Measurements from ENCODE around the gene SAXO1.
"Not testable (repeated sequence)": the region's sequence is repeated elsewhere in the genome, so short reads cannot be mapped to it uniquely, and the experiment has no call there.

SAXO1 gene, protein sequence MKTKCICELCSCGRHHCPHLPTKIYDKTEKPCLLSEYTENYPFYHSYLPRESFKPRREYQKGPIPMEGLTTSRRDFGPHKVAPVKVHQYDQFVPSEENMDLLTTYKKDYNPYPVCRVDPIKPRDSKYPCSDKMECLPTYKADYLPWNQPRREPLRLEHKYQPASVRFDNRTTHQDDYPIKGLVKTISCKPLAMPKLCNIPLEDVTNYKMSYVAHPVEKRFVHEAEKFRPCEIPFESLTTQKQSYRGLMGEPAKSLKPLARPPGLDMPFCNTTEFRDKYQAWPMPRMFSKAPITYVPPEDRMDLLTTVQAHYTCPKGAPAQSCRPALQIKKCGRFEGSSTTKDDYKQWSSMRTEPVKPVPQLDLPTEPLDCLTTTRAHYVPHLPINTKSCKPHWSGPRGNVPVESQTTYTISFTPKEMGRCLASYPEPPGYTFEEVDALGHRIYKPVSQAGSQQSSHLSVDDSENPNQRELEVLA

DNA sequence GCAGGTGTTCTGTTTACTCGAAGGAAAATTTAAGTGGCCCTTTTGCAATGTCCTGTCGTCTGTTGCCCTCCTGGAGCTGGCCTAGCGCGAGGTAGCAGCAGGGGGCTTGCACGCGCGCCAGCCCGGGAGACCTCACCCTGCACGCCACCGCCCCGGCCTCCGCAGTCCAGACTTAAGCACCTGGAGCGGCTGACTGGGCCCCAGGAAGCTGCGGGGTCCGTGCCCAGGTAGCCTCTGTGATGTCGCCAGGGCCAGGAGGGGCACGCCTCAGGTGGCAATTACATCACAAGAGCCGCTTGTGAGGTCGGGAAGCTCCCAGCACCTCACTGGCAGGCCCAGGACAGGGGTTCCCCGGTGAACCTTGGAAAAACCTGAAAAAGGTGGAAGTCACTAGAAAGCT lies at the start of gene SAXO1:
Gene SAXO1 (minus strand): TSS at position 195 of the 400 bp plus-strand sequence. CDS start 301 bp downstream, outside the sequence.
- no peak for DNase-seq

DNA sequence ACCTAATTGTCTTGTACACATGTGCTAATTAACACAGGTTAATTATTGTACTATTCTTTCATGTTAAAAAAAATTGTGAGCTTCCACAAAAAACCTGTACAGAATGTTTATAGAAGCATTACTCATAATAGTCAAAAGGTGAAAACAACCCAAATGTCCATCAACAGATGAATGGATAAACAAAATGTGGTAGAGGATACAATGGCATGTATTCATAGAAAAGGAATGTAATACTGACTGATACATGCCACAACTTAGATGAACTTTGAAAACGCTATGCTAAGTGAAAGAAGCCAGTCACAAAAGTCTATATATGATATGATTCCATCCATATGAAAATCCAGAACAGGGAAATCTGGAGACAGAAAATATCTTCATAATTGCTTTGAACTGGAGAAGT lies 41.8 kb upstream of the SAXO1 start:
- no peak for DNase-seq

DNA sequence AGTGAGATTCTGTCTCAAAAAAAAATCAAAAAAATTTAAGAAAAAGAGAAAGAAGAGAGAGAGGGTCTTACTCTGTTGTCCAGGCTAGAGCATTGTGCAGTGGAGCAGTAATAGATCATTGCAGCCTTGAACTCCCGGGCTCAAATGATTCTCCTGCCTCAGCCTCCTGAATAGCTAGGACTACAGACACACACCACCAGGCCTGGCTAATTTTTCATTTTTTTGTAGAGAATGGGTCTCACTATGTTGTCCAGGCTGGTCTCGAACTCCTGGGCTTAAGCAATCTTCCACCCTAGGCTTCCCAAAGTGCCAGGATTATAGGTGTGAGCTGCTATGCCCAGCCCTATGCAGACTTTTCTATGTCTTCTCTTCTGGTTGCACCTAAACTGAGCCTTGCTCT lies 41.2 kb upstream of the SAXO1 start:
- no peak for DNase-seq

DNA sequence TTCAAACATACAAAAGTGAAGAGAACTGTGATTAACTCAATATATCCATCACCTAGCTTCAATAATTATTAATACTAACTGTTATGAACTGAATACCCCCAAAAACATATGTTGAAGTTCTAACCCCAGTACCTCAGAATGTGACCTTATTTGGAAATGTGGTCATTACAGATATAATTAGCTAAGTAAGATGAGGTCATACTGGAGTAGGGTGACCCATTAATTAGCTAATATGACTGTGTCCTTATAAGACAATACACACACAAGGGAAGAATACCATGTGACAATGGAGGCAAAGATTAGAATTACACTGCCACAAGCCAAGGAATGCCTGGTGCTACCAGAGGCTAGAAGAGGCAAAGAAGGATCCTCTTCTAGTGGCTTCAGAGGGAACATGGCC lies 24.0 kb upstream of the SAXO1 start:
- no peak for DNase-seq

DNA sequence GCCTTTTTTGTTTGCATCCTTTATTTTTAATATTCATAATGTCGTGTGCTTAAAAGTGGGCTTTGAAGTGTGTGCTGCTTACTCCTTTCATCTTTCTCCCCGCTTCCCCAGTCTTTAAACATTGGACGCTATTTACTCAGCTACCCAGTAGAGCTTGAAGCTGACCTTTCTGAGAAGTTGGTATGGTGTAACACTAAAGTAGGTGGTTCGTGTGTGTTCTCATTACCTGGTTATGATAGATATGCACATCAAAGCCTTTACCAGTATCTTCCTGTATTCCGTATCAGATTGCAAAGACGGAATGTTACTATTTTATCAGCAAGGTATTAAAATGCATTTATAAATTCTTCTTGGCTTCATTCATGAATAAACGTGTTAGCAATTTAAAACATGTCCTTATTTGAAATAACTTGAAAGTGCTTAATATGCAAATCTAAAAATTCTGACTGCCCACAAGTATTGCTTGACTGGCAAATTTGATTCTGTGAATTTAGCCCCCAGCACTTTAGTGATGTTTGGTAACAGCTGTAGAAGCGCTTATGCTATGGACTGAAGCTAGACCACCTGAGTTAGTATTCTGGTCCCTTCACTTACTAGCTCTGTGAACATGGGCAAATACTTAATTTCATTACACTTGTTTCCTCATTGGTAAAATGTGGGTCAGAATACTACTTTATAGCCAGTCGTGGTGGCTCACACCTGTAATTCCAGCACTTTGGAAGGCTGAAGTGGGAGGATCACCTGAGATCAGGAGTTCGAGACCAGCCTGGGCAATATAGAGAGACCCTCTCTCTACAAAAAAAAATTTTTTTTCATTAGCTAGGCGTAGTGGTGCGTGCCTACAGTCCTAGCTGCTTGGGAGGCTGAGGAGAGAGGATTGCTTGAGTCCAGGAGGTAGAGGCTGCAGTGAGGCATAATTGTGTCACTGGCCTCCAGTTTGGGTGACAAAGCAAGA lies 17.9 kb upstream of the SAXO1 start:
- no peak for DNase-seq

DNA sequence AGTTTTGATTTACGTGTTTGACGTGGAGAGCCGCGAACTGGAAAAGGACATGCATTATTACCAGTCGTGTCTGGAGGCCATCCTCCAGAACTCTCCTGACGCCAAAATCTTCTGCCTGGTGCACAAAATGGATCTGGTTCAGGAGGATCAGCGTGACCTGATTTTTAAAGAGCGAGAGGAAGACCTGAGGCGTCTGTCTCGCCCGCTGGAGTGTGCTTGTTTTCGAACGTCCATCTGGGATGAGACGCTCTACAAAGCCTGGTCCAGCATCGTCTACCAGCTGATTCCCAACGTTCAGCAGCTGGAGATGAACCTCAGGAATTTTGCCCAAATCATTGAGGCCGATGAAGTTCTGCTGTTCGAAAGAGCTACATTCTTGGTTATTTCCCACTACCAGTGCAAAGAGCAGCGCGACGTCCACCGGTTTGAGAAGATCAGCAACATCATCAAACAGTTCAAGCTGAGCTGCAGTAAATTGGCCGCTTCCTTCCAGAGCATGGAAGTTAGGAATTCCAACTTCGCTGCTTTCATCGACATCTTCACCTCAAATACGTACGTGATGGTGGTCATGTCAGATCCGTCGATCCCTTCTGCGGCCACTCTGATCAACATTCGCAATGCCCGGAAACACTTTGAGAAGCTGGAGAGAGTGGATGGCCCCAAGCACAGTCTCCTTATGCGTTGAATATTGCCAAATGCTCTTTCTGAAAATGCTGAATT lies 17.1 kb upstream of the SAXO1 start:
- no peak for DNase-seq

DNA sequence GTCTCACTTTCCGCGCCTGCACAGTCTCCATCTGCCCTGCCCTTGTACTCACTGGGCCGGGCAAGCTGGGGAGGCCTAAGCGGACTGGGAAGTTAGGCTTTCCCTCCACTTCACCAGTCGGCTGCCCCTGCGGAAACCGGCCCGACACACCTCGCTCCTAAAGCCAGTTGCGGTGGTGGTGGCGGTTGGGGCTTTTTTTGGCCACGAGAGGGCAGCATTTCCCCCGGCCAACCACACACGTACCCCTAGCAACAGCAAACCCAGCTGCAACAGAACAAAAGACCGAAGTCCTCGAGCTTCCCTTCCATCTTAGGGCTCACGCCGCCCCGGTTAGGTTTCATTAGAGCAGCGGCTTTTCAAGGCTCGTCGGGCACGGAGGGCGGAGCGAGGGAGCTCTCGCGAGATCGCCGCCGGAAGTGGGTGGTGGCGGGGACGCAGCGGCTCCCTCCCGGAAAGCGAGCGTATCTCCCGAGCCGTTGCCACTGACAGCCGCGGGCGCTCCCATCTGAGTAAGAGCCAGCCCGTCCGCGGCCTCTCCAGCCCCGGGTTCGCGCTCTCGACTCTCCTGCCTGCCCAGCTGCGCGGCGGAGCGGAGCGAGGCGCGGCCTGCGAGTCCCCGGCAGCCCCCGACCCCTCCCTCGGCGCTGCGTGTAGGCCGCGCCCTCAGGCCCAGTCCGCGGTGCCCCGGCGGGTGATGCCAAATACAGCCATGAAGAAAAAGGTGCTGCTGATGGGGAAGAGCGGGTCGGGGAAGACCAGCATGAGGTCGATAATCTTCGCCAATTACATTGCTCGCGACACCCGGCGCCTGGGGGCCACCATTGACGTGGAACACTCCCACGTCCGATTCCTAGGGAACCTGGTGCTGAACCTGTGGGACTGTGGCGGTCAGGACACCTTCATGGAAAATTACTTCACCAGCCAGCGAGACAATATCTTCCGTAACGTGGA lies 16.2 kb upstream of the SAXO1 start, which contains the start of gene RRAGA:
Gene RRAGA (plus strand): TSS at position 462 of the 951 bp plus-strand sequence. CDS start 233 bp downstream, at position 695.
- peak; percentile 98 for DNase-seq

DNA sequence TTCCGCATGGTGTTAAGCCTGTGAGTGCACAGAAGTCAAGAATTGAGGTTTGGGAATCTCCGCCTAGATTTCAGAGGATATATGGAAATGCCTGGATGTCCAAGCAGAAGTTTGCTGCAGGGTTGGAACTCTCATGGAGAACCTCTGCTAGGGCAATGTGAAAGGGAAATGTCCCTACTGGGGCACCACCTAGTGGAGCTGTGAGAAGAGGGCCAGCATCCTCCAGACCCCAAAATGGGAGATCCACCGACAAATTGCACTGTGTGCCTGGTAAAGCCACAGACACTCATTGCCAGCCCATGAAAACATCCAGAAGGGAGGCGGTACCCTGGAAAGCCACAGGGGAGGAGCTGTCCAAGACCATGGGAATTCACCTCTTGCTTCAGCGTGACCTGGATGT lies 3.6 kb upstream of the SAXO1 start:
- no peak for DNase-seq

DNA sequence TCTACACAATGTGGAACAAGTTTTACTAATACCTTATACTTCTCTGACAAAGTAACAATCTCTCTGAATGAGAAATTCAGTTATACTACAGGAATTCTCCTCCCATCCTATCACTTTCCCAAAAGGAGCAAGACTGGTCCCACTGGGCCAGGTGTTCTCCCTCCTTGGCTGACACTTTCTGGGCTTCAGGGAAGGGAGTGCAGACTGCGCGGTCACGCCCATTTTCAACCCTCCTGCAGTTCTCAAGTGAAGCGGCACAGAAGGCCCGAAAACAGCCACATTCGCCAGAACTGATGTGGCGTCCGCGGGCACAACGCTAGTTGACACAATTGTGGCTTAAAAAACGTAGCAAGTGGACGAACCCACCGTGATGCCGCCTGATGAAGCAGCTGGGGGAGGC lies 603 bp downstream of the SAXO1 start:
- no peak for DNase-seq

DNA sequence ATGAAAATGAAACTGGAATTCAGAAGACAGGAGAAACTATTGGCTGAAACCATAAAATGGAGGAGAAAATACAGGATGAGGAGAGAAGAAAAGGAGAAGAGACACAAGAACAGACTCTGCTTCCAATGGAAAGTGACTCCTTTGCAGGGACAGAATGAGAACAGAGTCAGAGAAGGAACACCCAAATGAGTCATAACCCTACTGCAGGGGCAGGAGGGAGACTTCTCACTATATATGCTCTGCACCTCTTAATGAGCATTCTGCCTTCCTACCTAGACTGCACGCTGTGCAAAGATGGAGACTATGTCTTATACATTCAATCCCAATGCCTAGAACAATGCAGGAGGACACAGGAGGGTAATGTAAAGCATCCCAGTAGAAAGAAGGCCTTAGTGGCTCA lies 2.1 kb downstream of the SAXO1 start:
- no peak for DNase-seq

DNA sequence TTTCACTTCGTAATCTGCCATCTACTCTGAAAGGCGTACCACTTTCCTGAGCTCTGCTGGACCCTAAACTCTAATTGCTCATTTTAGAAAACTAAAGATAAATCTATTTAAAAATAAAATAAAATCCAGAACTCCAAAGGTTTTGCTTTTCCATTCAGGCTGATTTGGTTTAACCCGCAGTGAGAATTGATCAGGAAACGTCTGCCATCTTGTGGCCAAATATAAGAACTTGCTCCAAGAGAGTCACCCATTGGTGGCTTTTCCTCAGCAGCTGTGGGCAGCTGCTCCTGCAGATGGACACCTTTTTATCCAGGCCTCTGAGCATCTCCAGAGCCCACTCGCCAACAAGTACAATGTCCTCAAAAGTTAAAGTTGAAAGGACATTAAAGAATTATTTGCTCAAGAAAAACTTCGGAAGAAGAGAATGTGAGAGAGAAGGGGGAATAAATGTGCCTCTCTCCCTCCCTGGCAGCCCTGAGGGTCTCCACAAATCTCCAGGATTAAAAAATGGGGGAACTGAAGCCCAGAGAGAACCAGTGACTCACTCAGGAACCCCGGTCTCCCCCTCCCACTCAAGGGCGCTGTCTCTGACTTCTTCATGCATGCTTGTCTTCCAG lies 4.1 kb downstream of the SAXO1 start:
- peak; percentile 56 for DNase-seq

DNA sequence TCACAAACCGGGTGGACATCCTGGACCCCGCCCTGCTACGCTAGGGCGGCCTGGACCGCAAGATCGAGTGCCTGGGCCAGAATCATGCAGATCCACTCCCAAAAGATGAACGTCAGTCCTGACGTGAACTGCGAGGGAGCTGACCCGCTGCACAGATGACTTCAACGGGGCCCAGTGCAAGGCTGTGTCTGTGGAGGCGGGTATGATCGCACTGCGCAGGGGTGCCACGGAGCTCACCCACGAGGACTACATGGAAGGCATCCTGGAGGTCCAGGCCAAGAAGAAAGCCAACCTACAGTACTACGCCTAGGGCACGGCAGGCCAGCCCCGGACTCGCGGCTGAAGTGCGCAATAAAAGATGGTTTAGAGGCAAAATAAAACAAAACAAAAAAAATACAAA lies 5.2 kb downstream of the SAXO1 start:
- no peak for DNase-seq

DNA sequence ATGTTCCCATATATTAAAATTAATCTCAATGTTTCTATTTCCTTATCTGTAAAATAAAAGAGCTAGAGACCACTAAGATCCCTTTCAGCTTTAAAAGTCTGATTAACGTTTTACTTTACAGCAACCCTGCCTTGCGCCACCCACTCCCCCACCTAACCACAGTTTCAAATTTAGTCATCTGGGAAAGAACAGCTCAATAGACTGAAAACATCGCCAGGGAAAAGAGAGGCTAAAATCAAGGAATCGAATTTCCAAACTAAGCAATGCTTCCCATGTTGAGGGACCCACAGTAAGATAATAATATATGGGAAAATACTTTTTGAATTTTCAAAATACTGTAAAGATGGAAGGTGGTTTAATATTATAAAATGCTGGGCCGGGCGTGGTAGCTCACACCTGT lies 6.6 kb downstream of the SAXO1 start:
- no peak for DNase-seq

DNA sequence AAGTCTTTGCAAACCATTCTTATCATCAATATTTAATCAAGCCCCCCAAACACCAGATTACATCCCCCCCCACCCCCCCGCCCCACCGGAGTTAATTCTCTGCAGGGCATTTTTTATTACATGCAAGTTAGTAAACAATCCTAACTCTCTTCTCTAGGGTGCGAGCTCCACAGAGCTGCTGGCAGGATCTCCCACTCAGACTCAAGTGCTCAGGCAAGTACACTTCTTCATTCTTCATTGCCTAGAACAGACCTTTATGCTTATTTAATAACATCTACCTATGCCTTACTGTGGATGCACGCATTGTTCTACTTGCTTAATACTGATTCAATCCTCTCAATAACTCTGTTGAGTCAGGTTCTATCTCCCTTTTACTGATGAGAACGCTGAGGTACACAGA lies 9.9 kb downstream of the SAXO1 start:
- no peak for DNase-seq

DNA sequence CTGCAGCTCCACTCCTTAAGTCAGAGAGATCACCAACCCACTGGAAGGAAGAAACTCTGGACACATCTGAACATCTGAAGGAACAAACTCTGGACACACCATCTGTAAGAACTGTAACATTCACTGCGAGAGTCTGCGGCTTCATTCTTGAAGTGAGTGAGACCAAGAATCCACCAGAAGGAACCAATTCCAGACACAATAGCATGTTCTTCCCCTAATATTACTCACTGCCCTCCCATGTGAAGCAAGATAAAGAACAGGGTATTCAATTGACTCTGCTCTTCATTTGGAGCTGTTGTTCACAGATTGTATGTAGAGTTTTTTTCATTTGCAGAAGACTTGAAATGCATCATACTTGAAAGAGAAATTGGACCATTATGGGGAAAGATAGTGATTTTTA lies 10.8 kb downstream of the SAXO1 start:
- no peak for DNase-seq

DNA sequence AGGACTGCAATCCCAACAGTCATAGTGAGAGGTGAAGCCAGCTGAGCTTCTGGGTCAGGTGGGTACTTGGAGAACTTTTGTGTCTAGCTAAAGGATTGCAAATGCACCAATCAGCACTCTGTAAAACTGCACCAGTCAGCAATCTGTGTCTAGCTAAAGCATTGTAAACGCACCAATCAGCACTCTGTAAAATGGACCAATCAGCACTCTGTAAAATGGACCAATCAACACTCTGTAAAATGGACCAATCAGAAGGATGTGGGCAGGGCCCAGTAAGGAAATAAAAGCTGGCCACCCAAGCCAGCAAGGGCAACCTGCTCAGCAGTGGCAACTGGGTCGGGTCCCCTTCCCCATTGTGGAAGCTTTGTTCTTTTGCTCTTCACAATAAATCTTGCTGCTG lies 11.4 kb downstream of the SAXO1 start:
- not testable (repeated sequence) for DNase-seq

DNA sequence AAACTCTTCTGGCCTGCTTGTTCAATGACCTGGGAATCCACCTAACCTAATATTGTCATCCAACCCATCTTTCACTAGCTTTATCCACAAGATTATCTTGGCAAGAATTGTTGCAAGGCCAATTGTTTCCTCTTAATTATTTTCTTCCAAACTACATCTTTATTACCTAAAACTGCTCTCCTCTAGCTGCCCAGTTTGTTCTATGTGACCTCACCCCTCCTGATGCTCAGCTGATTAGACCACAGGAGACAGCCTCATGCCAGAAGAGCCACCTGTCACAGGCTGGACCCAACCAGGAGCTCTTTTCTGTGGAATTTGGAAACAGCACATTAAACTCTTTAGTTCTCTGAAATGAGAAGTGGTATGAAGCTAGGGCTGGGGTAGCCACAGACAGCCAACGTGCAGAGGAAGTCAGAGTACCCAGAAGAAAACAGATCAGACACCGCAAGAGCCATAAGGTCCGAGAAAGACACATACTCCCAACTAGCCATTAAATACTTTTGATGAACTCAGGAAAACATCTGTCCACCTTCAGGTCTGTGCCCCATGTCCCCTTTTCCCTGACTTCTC lies 12.0 kb downstream of the SAXO1 start:
- no peak for DNase-seq

DNA sequence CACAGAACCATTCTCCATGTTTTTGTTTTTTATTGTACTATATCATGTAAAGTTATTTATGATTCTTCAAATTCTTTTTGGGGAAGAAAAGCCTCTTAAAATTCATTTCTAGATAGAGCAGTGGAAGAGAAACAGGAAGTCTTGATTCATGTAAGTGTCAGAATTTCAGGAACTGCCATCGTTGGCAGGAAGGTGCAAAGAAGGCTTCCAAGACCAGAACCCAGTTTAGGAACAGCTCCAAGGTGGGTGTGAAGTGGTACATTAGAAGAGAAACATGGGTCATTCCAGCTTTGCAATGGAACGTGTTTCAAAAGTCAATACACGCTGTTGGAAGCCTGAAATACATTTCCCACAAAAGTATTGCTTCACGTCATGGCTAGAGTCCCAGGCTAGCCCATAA lies 14.8 kb downstream of the SAXO1 start:
- DNase-seq = no peak

DNA sequence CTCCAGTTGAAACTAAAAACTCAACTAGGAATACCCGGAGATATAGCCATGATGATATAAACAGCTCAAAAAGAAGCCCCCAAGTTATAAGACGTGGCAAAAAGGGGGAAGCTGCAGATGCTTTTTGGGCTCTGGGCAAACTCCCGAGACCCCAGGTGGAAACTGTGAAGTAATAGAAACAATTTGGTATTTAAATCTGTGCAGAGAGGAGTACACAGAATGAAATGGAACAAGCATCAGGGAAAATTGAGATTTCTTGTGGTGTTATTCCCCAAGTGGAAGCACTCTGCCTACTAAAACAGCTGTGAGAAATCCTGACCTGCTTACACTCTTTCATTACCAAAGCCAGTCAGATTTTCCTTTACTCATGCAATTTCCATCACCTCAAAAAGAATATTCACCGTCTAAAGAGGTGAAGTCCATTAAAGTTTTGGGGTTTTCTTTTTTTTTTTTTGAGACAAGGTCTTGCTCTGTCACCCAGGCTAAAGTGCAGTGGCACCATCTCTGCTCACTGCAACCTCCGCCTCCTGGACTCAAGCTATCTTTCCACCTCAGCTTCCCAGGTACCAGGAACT lies 23.5 kb downstream of the SAXO1 start:
- no peak for DNase-seq

DNA sequence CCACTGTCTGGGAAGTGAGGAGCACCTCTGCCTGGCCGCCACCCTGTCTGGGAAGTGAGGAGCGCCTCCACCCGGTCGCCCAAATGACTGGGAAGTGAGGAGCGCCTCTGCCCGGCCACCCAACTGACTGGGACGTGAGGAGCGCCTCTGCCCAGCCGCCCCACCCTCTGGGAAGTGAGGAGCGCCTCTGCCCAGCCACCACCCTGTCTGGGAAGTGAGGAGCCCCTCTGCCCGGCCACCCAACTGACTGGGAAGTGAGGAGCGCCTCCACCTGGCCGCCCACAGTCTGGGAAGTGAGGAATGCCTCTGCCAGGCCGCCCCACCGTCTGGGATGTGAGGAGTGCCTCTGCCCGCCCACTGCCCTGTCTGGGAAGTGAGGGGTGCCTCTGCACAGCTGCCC lies 32.9 kb downstream of the SAXO1 start:
- DNase-seq = no peak
